ENCODE data around the gene PPP1R13L. TPM values are rescaled to one million over a fixed set of nuclear protein-coding genes. Genes with fewer than 3 reads are reported as not detected.

PPP1R13L gene
- total and polyA plus RNA-seq, 2 donors (not counting 1 experiment from before 2014, with no cell fraction given) = 7.4 to 9.2 TPM

Small RNA genes lying within 50 kb of the gene (small RNA-seq; reads per million reads assigned to genes)
- gene MIR6088 (ENCODE audit: insufficient read length, low read depth, low replicate concordance) = not detected

Other genes with a start within 250 kb of the PPP1R13L start
- 0.27 TPM in 1 of 2 replicates, not detected in the other for gene NKPD1, start 244.1 kb downstream of the PPP1R13L start, total RNA-seq
- gene NKPD1, start 244.1 kb downstream of the PPP1R13L start, polyA plus RNA-seq = 0.36 and 1.0 TPM in 2 replicates
- gene TRAPPC6A, start 226.8 kb downstream of the PPP1R13L start, total RNA-seq = 40.3 and 48.2 TPM in 2 replicates
- gene TRAPPC6A, start 226.8 kb downstream of the PPP1R13L start, polyA plus RNA-seq = 56.0 and 79.0 TPM in 2 replicates
- 21.1 and 31.8 TPM in 2 replicates for gene BLOC1S3, start 226.3 kb downstream of the PPP1R13L start, total RNA-seq
- 5.2 and 7.2 TPM in 2 replicates for gene BLOC1S3, start 226.3 kb downstream of the PPP1R13L start, polyA plus RNA-seq
- not detected in 2 replicates for gene EXOC3L2, start 159.7 kb downstream of the PPP1R13L start, total RNA-seq
- gene EXOC3L2, start 159.7 kb downstream of the PPP1R13L start, polyA plus RNA-seq = not detected in 2 replicates
- gene MARK4, start 153.8 kb downstream of the PPP1R13L start, total RNA-seq = 36.2 and 37.6 TPM in 2 replicates
- gene MARK4, start 153.8 kb downstream of the PPP1R13L start, polyA plus RNA-seq = 11.7 and 13.5 TPM in 2 replicates
- gene CKM, start 82.2 kb downstream of the PPP1R13L start, total RNA-seq = not detected in 2 replicates
- not detected in 2 replicates for gene CKM, start 82.2 kb downstream of the PPP1R13L start, polyA plus RNA-seq
- not detected in 2 replicates for gene KLC3, start 64.3 kb downstream of the PPP1R13L start, total RNA-seq
- not detected in 2 replicates for gene KLC3, start 64.3 kb downstream of the PPP1R13L start, polyA plus RNA-seq
- 26.5 and 27.6 TPM in 2 replicates for gene ERCC2, start 34.5 kb downstream of the PPP1R13L start, total RNA-seq
- 15.2 and 20.8 TPM in 2 replicates for gene ERCC2, start 34.5 kb downstream of the PPP1R13L start, polyA plus RNA-seq
- 3.5 and 4.3 TPM in 2 replicates for gene POLR1G, start 1.6 kb upstream of the PPP1R13L start, total RNA-seq
- gene POLR1G, start 1.6 kb upstream of the PPP1R13L start, polyA plus RNA-seq = 0.79 and 2.1 TPM in 2 replicates
- gene ERCC1, start 18.8 kb upstream of the PPP1R13L start, total RNA-seq = 75.7 and 80.2 TPM in 2 replicates
- 66.0 and 81.9 TPM in 2 replicates for gene ERCC1, start 18.8 kb upstream of the PPP1R13L start, polyA plus RNA-seq
- gene FOSB, start 62.9 kb upstream of the PPP1R13L start, total RNA-seq = 39.6 and 40.9 TPM in 2 replicates
- 1,887 and 2,860 TPM in 2 replicates for gene FOSB, start 62.9 kb upstream of the PPP1R13L start, polyA plus RNA-seq
- gene RTN2, start 92.0 kb upstream of the PPP1R13L start, total RNA-seq = 0.76 and 3.0 TPM in 2 replicates
- 1.1 and 2.4 TPM in 2 replicates for gene RTN2, start 92.0 kb upstream of the PPP1R13L start, polyA plus RNA-seq
- 2.6 and 2.7 TPM in 2 replicates for gene PPM1N, start 93.4 kb upstream of the PPP1R13L start, total RNA-seq
- 6.5 and 6.8 TPM in 2 replicates for gene PPM1N, start 93.4 kb upstream of the PPP1R13L start, polyA plus RNA-seq
- gene VASP, start 102.4 kb upstream of the PPP1R13L start, total RNA-seq = 108 TPM in 2 replicates
- 67.4 and 79.5 TPM in 2 replicates for gene VASP, start 102.4 kb upstream of the PPP1R13L start, polyA plus RNA-seq
- gene OPA3, start 179.7 kb upstream of the PPP1R13L start, total RNA-seq = 11.2 and 11.4 TPM in 2 replicates
- 6.2 and 7.3 TPM in 2 replicates for gene OPA3, start 179.7 kb upstream of the PPP1R13L start, polyA plus RNA-seq
- not detected in 2 replicates for gene GPR4, start 197.1 kb upstream of the PPP1R13L start, total RNA-seq
- not detected in 2 replicates for gene GPR4, start 197.1 kb upstream of the PPP1R13L start, polyA plus RNA-seq
- 88.5 and 102 TPM in 2 replicates for gene EML2, start 234.3 kb upstream of the PPP1R13L start, total RNA-seq
- 75.0 and 83.0 TPM in 2 replicates for gene EML2, start 234.3 kb upstream of the PPP1R13L start, polyA plus RNA-seq

Data from B cell (primary cell).